Activated CD4-positive, alpha-beta T cell treated with anti-CD3 and anti-CD28 coated beads, Interleukin-2, amount 50 U/mL, for 48 hours (primary cell): ENCODE results near the gene ACOT8.
"Not testable (repeated sequence)": the region's sequence is repeated elsewhere in the genome, so short reads cannot be mapped to it uniquely, and the experiment has no call there.

Source experiments
- DNase-seq, 2 experiments: peaks; one replicate each; pipeline ENCODE4 v3.0.0-alpha.2; 2020

Gene ACOT8

GRCh38 chr20:45850926-45851325, 6.3 kb downstream of the ACOT8 start:
- DNase-seq = no peak

- no peak for DNase-seq
These were observed 7.0 kb downstream of the ACOT8 start for GRCh38 chr20:45850238-45850637.

GRCh38 chr20:45848969-45849582, 8.1 kb downstream of the ACOT8 start:
- DNase-seq = no peak

- no peak for DNase-seq
These were observed 8.8 kb downstream of the ACOT8 start for GRCh38 chr20:45848421-45848820.

- no peak for DNase-seq
These were observed 11.7 kb downstream of the ACOT8 start for GRCh38 chr20:45845452-45845851.

GRCh38 chr20:45843506-45843905, 13.7 kb downstream of the ACOT8 start:
- no peak for DNase-seq

GRCh38 chr20:45842169-45842812, 14.9 kb downstream of the ACOT8 start:
- no peak for DNase-seq

- DNase-seq = no peak
These were observed 15.6 kb downstream of the ACOT8 start for GRCh38 chr20:45841407-45842129.

GRCh38 chr20:45840700-45841198, 16.4 kb downstream of the ACOT8 start:
- no peak for DNase-seq

GRCh38 chr20:45836841-45837240, 20.4 kb downstream of the ACOT8 start:
- DNase-seq = no peak

- no peak for DNase-seq
These were observed 21.4 kb downstream of the ACOT8 start for GRCh38 chr20:45835825-45836224.

GRCh38 chr20:45835329-45835765, 21.8 kb downstream of the ACOT8 start:
- no peak for DNase-seq

- DNase-seq = no peak
These were observed 22.4 kb downstream of the ACOT8 start for GRCh38 chr20:45834797-45835161.

GRCh38 chr20:45833883-45834796, 23.1 kb downstream of the ACOT8 start:
- DNase-seq = peak; percentile 46 to 57

GRCh38 chr20:45833030-45833882, 23.9 kb downstream of the ACOT8 start, which contains the start of gene SNX21:
TSS of gene SNX21 (plus strand) at chr20:45833799. CDS start at chr20:45833920, 121 bp downstream.
- peak; percentile 29 to 41 for DNase-seq

GRCh38 chr20:45832619-45833018, 24.6 kb downstream of the ACOT8 start:
- DNase-seq = no peak

GRCh38 chr20:45829673-45830106, 27.5 kb downstream of the ACOT8 start:
- DNase-seq = not testable (repeated sequence)

GRCh38 chr20:45828589-45828988, 28.6 kb downstream of the ACOT8 start:
- DNase-seq = no peak

GRCh38 chr20:45827712-45828111, 29.5 kb downstream of the ACOT8 start:
- no peak for DNase-seq

- DNase-seq = no peak
These were observed 30.1 kb downstream of the ACOT8 start, which contains the start of gene TNNC2 for GRCh38 chr20:45827030-45827652. TSS of gene TNNC2 (minus strand) at chr20:45827312. CDS start at chr20:45827248, 64 bp downstream.
